HG03457 (cell line): ENCODE data around the gene SSR4.
"Not testable (repeated sequence)": the region's sequence is repeated elsewhere in the genome, so short reads cannot be mapped to it uniquely, and the experiment has no call there.

Experiments used
- ATAC-seq: cut with Tn5 transposase; IDR thresholded peaks from one replicate; pipeline ENCODE4 v1.9.1; 2021; ENCODE audit warnings: moderate number of reproducible peaks; ENCODE audit not compliant: unreplicated experiment

SSR4 gene

GRCh38 chrX:153794018-153794896 lies at the start of gene SSR4, which contains the start of gene IDH3G:
Gene SSR4, plus strand, starts transcription at chrX:153794668. Its CDS starts 20 bp downstream, at chrX:153794688.
Gene IDH3G, minus strand, starts transcription at chrX:153794375. Its CDS starts 49 bp downstream, at chrX:153794326.
- ATAC-seq, result peak; percentile 86

DNA sequence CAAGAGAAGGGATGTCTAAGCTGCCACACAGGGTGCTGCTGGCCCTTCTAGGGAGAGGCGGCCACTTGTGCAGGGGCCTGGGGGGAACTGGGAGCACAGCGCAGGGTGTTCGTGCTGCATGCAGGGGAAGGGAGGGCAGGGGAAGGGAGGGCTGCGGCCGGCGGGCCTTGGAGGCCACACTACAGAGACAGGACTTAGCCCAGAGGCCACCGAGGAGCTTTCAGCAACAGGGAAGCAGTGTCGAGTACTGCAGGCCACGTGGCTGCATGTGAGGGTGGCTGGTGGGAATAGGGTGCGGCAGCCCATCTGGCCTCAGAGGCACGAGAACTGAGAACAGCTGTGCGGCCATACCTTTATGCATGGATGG lies 49.4 kb upstream of the SSR4 start:
- ATAC-seq, result not testable (repeated sequence)

DNA sequence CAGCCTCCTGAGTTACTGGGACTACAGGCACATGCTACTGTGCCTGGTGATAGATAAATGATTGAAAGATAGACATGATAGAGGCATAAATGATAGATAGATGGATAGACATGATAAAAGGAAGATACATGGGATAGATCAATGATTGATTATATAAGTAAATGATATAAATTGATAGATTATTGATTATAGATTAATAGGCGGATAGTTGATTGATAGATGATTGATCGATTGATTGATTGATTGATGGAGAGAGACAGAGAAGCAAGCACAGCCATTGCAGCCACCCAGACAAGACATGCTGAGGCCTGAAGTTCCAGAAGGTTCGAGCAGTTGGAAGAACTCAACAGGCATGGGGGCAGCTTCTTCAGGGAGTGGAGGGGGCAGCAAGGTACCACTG lies 48.1 kb upstream of the SSR4 start:
- ATAC-seq, result no peak

GRCh38 chrX:153746991-153747390 lies 47.5 kb upstream of the SSR4 start:
- not testable (repeated sequence) for ATAC-seq

- not testable (repeated sequence) for ATAC-seq
Observed at GRCh38 chrX:153749017-153749416, 45.5 kb upstream of the SSR4 start.

- no peak for ATAC-seq
Observed at GRCh38 chrX:153750127-153750774, 44.2 kb upstream of the SSR4 start.

- no peak for ATAC-seq
Observed at GRCh38 chrX:153755136-153755535, 39.3 kb upstream of the SSR4 start.

- ATAC-seq, result no peak
Observed at GRCh38 chrX:153761863-153762262, 32.6 kb upstream of the SSR4 start.

DNA sequence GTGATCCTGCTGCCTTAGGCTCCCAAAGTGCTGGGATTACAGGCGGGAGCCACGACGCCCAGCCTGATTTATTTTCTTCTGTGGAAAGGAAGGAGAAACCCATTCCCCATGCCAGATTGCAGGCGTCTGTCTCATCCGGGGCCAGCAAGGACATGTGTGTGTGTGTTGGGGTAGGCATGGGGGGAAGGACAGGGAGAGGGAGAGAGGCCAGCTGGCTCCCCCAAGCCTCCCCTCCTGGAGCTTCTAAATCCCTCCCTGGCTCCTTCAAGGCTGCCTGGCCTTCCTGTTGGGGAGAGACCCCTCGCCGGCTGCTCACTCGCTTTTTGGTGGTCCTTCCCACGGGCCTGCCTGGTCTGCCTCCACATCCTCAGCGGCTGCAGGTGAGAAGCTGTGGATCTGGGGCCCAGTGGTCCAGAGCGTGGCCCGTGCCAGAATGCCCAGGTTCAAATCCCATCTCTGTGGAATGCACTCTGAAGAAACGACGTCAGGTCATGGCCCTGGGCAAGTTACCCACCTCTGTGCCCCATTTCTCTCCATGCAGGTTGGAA lies 31.8 kb upstream of the SSR4 start:
- no peak for ATAC-seq

DNA sequence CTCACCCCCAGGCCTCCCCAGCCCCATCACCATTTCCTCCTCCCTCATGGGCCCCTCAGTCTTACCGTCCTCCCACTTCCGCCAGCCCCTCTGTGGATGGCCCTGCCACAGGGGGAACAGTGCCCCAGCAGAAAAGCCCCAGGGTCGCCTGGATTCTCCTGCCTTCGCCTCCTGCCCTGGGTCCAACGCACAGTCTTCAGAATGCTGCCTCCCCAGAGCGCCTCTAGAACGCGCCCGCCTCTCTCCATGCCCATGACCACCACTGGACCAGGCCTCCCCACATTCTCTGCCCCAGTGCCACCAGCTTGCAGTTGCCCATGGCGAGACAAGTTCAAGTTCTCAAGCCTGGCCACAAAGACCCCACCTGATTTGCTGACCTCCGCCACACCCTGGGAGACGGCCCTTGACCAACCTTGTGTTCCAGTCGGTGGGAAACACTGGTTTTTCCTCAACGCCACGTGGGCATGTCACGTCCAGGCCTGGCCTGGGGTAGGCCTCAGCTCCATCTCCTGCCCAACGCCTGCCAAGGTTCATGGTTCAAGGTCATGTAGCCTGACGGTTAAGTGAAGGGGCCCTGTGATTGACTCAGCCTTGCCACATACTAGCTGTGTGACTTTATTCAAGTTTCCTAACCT lies 31.1 kb upstream of the SSR4 start:
- no peak for ATAC-seq

DNA sequence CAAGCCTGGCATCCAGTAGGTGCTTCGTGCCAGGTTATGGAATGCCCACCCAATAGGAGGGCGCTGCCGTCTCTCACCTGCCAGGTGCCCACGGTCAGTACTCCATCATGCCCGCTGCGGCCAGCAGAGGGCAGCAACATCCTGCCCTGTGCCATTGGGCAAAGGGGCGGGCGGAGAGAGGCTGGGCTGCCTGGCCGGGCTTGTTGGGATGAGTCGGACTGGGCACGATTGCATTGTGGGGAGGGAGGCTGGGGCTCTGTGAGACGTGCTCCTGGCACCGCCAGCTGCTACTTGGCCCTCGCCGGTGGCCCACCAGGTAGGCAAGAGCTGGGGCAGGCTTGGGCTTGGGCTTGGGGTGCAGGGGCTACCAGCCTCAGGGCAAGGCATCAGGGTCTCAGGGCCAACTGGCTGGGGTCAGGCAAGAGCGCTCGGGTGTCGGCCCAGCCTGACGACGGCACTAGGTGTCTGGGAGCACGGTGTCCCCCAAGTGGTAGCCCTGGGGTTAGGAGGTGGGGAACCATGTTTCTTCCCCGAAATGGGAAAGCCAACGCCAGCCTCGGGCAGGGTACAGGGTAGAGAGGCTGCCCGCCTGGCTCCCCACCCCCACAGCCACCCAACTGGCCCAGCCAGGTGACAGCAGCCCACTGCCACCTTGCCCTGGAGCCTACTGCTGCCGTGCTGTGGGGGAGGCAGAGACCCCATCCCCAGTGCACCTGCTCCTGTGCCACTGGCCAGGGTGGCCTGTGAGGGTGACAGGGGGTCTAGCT lies 30.3 kb upstream of the SSR4 start, which contains the start of gene PLXNB3:
PLXNB3 (plus strand) TSS at position 261 of the 767 bp plus-strand sequence. CDS start 1,287 bp downstream, outside the sequence.
- no peak for ATAC-seq

GRCh38 chrX:153764786-153765137 lies 29.7 kb upstream of the SSR4 start:
- ATAC-seq, result no peak

DNA sequence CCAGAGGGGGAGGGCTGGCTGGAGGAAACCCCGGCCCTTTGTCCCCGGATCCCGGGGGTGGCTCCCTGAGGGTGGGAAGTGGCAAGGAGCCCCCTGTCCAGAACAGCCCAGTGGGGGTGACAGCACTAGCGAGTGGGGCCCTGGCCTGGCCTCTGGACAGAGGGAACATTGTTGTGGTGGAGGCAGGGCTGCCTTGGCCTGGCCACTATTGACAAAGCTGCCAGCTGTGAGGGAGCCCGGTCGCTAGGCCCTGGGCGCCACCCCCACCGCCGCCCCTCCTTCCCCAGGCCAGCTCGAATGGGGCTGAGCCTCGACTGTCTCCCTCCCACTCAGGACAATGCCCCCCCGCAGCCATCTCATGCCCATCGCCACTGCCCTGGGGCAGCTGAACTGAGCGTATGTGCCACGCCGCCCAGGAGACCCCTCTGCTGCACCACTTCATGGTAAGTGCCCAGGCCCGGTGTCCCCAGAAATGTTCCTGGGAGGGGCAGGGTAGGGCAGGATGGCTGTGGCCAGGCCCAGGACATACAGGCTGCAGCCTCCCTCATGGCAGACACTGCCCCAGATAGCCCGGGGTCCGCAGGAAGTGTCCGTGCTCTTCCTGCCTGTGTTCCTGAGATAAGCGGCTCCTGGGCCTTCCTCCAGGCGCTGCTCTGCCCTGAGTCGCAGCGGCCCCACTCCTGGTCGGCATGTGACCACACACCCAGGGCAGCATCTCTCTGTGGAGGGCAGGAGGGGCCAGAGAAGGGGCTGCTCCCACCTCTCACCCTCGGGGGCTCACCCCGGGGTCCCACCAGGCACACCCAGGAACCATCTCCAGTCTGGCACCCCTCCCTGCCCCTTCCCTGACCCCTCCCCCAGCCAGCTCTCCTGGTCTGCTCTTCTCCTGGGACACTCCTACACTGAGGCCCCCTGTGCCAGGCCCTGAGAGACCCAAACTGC lies 29.1 kb upstream of the SSR4 start:
- ATAC-seq, result no peak

DNA sequence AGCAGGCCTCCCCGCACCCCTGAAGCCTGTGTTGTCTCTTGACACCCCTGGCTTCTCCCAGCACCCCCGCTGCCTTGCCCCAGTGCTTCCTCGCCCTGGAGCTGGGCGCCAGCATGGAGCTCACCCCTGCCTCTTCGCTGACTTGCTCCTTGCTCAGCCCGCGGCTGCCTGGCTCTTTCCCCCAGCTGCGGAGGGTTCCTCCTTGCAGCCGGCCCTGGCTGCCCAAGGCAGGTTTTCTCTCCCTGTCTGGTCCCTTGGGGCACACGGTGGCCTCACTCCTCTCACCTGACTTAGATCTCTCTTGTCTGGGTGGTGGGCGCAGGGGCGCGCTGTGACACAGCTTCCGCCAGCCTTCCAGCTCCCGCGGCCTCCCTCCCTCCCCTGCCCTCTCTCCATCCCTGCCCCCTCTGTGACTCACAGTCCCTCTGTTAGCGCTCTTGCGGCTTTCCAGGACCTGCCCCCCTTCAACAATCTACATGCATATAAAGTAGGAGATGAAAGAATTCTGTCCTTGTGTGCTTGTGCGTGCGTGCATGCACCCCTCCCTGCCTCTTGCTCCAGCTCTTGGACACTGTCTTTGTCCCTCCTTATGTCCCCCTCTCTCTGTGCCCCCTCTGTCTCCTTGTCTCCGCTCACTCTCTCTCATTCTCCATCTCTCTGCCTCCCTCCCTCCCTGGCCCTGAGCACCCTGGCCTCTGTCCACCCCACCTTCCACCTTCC lies 28.2 kb upstream of the SSR4 start:
- ATAC-seq, result no peak

GRCh38 chrX:153766871-153767673 lies 27.4 kb upstream of the SSR4 start:
- no peak for ATAC-seq

GRCh38 chrX:153767674-153768055 lies 26.8 kb upstream of the SSR4 start:
- ATAC-seq, result no peak

- no peak for ATAC-seq
Observed at GRCh38 chrX:153768311-153769157, 25.9 kb upstream of the SSR4 start.
